Thyroid gland (tissue), 4 donors: ENCODE measurements around the gene RBCK1.

ENCODE experiments used
- CTCF ChIP-seq, 6 experiments: fragments of 200-600 bp in 3 of 6; fragments of 450-650 bp in 3 of 6; sonication (generic) in 3 of 6; IDR thresholded peaks; one replicate each; pipeline ENCODE4 v1.5.1; 2016 to 2019; ENCODE audit warnings: antibody characterized with exemption in 6 of 6, mild to moderate bottlenecking in 2 of 6, inconsistent platforms in 1 of 6, moderate library complexity in 1 of 6
- POLR2A ChIP-seq, 2 donors: fragments of 450-650 bp; IDR thresholded peaks; one replicate each; pipeline ENCODE4 v1.6.1; 2017; ENCODE audit warnings: antibody characterized with exemption in 2 of 2, mild to moderate bottlenecking in 2 of 2, moderate library complexity in 1 of 2

DNA sequence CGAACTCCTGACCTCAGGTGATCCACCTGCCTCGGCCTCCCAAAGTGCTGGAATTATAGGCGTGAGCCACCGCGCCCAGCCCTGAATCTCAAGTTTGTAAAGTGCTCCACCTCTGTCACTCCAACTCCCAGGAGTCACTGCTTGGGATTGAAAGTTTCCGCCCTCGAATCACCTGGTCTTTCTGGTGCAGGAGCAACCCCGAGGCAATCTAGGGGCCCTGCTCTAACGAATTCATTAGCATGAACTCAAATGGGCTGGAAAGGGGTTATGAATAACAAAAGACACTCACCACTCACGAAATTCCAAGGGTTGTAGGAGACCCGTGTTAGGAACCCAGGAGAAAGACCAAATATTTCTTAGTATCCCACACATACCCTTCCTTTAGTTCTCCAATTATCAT, 26.1 kb downstream of the RBCK1 start:
- TF ChIP-seq POLR2A (IDR thresholded peaks at IDR 0.05) = no peak
- no peak for TF ChIP-seq CTCF (IDR thresholded peaks at IDR 0.05)
